ENCODE measurements around the gene SMYD5.
"Not testable (repeated sequence)": the region's sequence is repeated elsewhere in the genome, so short reads cannot be mapped to it uniquely, and the experiment has no call there.

Gene SMYD5

DNA sequence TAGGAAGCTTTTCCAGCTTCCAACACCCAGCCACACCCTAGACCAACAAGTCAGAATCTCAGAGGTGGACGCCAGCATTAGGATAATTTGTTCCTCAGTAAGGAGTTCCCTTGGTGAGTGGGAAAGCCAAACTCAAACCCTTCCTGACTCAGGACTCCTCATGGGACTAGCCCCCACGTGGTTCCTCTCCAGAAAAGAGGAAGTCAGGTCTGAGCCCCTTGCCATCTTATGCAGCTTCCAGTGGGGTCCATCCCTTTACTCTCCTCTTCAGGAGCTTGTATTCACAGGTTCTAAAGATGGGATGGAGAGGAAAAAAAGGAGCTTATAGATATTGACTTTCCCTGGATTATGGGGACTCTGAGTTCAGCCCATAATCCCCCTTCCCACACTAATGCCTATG, 26.5 kb upstream of the SMYD5 start:
- DNase-seq (ENCODE audit: extremely low read depth, low read depth), result no peak
- TF ChIP-seq, protein P1, sequence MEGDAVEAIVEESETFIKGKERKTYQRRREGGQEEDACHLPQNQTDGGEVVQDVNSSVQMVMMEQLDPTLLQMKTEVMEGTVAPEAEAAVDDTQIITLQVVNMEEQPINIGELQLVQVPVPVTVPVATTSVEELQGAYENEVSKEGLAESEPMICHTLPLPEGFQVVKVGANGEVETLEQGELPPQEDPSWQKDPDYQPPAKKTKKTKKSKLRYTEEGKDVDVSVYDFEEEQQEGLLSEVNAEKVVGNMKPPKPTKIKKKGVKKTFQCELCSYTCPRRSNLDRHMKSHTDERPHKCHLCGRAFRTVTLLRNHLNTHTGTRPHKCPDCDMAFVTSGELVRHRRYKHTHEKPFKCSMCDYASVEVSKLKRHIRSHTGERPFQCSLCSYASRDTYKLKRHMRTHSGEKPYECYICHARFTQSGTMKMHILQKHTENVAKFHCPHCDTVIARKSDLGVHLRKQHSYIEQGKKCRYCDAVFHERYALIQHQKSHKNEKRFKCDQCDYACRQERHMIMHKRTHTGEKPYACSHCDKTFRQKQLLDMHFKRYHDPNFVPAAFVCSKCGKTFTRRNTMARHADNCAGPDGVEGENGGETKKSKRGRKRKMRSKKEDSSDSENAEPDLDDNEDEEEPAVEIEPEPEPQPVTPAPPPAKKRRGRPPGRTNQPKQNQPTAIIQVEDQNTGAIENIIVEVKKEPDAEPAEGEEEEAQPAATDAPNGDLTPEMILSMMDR (IDR thresholded peaks at IDR 0.05; ENCODE audit: low read depth, low read length, missing control alignments), result no peak
- H3K4me3 ChIP-seq (replicated peaks; ENCODE audit: low read depth, low read length), result no peak overlapping the region

DNA sequence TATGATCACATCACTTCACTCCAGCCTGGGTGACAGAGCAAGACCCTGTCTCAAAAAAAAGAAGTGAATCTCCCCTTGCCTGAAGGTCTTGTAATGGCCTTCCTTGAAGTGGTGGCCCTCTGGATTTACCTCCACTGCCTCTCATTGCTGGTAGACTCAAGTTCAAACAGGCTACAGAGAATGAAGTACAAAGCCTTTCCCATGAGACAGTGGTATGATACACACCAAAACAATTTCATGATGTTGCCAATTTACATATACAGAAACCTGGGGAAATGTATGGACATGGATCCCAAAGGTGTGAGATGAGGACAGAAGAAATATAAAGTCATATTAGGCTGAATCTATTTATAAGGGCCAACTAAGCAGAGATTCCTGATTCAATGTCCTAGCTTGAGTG, 16.5 kb upstream of the SMYD5 start:
- DNase-seq (ENCODE audit: extremely low read depth, low read depth), result no peak
- TF ChIP-seq, protein P1 (IDR thresholded peaks at IDR 0.05; ENCODE audit: low read depth, low read length, missing control alignments), result no peak
- no peak overlapping the region for H3K4me3 ChIP-seq (replicated peaks; ENCODE audit: low read depth, low read length)

DNA sequence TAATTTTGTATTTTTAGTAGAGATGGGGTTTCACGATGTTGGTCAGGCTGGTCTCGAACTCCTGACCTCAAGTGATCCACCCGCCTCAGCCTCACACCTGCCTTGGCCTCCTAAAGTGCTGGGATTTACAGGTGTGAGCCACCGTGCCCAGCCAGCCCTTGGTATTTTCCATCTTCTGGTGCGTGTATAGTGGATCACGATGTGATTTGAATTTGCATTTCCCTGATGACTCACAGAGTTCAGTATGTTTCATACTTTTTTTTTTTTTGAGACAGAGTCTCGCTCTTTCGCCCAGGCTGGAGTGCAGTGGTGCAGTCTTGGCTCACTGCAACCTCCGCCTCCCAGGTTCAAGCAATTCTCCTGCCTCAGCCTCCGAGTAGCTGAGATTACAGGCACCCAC, 13.8 kb upstream of the SMYD5 start:
- not testable (repeated sequence) for H3K4me3 ChIP-seq (replicated peaks; ENCODE audit: low read depth, low read length); DNase-seq (ENCODE audit: extremely low read depth, low read depth)

DNA sequence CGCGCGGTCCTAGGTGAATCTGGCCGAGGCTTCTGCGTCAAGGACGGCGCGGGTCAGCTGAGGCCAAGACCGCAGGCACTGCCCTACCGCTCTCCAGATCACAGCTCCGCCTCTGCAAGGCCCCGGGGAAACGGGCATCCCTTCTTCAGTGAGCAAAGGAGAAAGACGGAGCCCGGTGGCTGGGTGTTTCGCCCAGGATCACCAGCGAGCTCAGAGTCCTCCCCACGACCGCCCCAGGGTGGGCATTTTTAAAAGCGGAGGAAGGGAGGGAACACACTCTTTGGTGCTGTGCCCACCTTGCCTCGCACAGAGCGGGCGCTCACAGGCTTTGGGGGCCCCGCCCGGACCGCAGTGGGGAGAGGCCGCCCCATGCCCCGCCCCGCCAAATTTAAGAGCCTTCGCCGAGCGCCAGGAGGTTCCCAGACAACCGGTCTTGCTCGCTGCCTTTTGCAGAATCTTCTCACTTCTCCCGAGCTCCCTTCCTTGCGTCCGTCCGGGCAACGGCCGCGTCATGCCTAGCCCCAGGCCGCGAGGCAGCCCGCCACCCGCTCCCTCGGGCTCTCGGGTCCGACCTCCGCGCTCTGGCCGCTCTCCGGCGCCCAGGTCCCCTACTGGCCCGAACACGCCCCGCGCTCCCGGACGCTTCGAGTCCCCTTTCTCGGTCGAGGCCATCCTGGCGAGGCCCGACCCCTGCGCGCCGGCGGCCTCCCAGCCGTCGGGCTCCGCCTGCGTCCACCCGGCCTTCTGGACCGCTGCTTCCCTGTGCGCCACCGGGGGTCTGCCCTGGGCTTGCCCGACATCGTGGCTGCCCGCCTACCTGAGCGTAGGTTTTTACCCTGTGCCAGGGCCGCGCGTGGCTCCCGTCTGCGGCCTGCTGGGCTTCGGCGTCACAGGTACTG, 11.6 kb upstream of the SMYD5 start, which contains the start of gene NOTO:
Gene NOTO, plus strand, starts transcription at position 419 of the 899 bp plus-strand sequence. Its CDS starts 93 bp downstream, at position 512.
- H3K4me3 ChIP-seq (replicated peaks; ENCODE audit: low read depth, low read length), result no peak within 1 kb of the TSS
- no peak for DNase-seq (ENCODE audit: extremely low read depth, low read depth)
- TF ChIP-seq, protein P1 (IDR thresholded peaks at IDR 0.05; ENCODE audit: low read depth, low read length, missing control alignments), result no peak

DNA sequence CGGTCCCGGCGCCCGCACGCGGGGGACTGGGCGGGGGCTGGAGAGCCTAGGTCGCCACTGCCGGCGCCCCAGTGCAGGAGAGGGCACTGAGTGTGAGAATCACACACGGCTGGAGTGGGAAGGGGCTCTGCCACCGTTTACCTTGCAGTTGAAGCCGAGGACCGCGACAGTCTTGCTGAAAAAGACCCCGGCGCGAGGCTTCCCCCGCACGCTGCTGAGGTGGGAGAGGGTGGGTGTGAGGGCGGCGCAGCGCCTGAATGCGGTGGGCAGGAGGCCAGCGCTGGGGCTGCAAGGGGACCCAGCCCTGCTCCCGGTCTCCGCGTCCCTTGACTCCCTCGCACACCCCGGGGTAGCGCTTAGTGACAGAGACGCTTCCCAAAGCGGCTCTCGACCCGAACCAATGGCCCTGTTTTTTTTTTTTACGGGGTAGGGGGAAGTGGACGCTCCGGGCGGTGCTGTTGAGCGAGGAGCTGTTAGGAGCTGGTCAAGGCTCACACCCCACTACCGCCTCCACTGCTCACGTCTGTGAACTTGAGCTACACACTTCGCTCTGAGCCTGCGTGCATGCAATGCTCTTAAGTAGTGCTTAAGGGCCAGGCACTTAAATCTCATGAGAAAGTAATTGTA, 10.9 kb upstream of the SMYD5 start:
- TF ChIP-seq, protein P1 (IDR thresholded peaks at IDR 0.05; ENCODE audit: low read depth, low read length, missing control alignments), result no peak
- H3K4me3 ChIP-seq (replicated peaks; ENCODE audit: low read depth, low read length), result no peak overlapping the region
- DNase-seq (ENCODE audit: extremely low read depth, low read depth), result no peak

DNA sequence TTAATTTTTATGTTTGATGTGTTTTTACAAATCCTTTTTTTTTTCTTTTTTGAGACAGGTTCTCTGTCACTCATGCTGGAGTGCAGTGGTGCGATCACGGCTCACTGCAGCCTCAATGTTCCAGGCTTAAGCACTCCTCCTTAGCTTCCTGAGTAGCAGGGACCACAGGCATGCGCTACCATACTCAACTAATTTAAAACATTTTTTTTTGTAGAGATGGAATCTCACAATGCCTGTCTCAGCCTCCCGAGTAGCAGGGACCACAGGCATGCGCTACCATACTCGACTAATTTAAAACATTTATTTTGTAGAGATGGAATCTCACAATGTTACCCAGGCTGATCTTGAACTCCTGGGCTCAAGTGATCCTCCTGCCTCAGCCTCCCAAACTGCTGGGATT, 8.4 kb upstream of the SMYD5 start:
- TF ChIP-seq, protein P1 (IDR thresholded peaks at IDR 0.05; ENCODE audit: low read depth, low read length, missing control alignments), result no peak
- no peak for DNase-seq (ENCODE audit: extremely low read depth, low read depth)
- no peak overlapping the region for H3K4me3 ChIP-seq (replicated peaks; ENCODE audit: low read depth, low read length)

DNA sequence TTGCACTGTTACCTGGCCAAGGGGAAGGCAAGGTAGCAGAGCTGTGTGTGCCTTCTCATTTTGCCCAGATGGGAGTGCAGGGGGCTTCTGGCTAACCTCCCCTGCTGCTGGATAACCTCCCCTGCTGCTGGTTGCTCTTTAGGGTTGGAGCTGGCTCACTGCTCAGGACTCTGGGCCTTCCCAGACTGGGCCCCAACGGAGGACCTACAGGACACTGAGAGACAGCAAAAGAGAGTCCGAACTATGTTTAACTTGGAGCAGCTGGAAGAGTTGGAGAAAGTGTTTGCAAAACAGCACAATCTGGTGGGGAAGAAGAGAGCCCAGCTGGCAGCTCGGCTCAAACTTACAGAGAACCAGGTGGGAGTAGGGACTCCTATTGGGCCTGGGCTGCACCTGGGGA, 5.8 kb upstream of the SMYD5 start:
- no peak overlapping the region for H3K4me3 ChIP-seq (replicated peaks; ENCODE audit: low read depth, low read length)
- DNase-seq (ENCODE audit: extremely low read depth, low read depth), result no peak
- TF ChIP-seq, protein P1 (IDR thresholded peaks at IDR 0.05; ENCODE audit: low read depth, low read length, missing control alignments), result no peak

Data from HFF-Myc (cell line).